Mesodermal cell (in vitro differentiated cells): Measurements from ENCODE around the gene ILF3.
"Not testable (repeated sequence)": the region's sequence is repeated elsewhere in the genome, so short reads cannot be mapped to it uniquely, and the experiment has no call there.

Experiments used
- H3K27ac ChIP-seq: 2 replicates; pipeline ENCODE4 v1.7.0; 2013; ENCODE audit warnings: mild to moderate bottlenecking, low read depth, low read length, moderate library complexity; ENCODE audit not compliant: severe bottlenecking
- H3K36me3 ChIP-seq: 2 replicates; pipeline ENCODE4 v1.7.1; 2013; ENCODE audit warnings: mild to moderate bottlenecking, low read length, moderate library complexity; ENCODE audit not compliant: control insufficient read depth, insufficient read depth
- H3K4me1 ChIP-seq: one replicate; pipeline ENCODE4 v1.7.1; 2013; ENCODE audit warnings: mild to moderate bottlenecking, low read length; ENCODE audit not compliant: insufficient read depth, control insufficient read depth, poor library complexity, severe bottlenecking
- H3K4me3 ChIP-seq: 2 replicates; pipeline ENCODE4 v1.7.0; 2013; ENCODE audit warnings: low read length, control low read depth, mild to moderate bottlenecking; ENCODE audit not compliant: insufficient read depth, poor library complexity, severe bottlenecking; ENCODE audit errors: extremely low read depth
- H3K9me3 ChIP-seq: 2 replicates; pipeline ENCODE4 v1.7.1; 2013; ENCODE audit warnings: mild to moderate bottlenecking, low read length, moderate library complexity; ENCODE audit not compliant: control insufficient read depth
- WGBS, 2 experiments: methylation state at CpG; one replicate each; pipeline ENCODE4 v1.1.5; 2013; ENCODE audit warnings: missing lambda C conversion rate in 2 of 2; ENCODE audit not compliant: insufficient coverage in 2 of 2; 5-methylcytosine and 5-hydroxymethylcytosine counted together

The ILF3 gene

GRCh38 chr19:10675214-10675613, 21.1 kb downstream of the ILF3 start:
- not testable (repeated sequence) for H3K27ac ChIP-seq, H3K4me3 ChIP-seq, H3K9me3 ChIP-seq, H3K4me1 ChIP-seq
- H3K36me3 ChIP-seq = peaks cover 93% of the 10 kb centered on the region
- 83 to 98% methylated on average over 5 to 6 of the region's 8 CpGs for WGBS, 2 experiments

- Histone ChIP-seq H3K9me3 (no peaks in the 10 kb centered on the region), H3K36me3 (peaks cover 93% of the 10 kb centered on the region), H3K27ac (no peak overlapping the region), H3K4me3 (no peak overlapping the region), H3K4me1 (no peaks in the 10 kb centered on the region)
- whole genome bisulfite sequencing, 2 experiments = 97% methylated on average over 10 to 11 of the region's 13 CpGs
Measured at GRCh38 chr19:10677751-10678150, 23.6 kb downstream of the ILF3 start.

GRCh38 chr19:10678813-10679212, 24.7 kb downstream of the ILF3 start:
- Histone ChIP-seq H3K9me3 (no peaks in the 10 kb centered on the region), H3K36me3 (peaks cover 93% of the 10 kb centered on the region), H3K27ac (no peak overlapping the region), H3K4me1 (no peaks in the 10 kb centered on the region), H3K4me3 (no peak overlapping the region)
- 97 to 98% methylated on average over 7 to 12 of the region's 12 CpGs for WGBS, 2 experiments

- no peaks in the 10 kb centered on the region for H3K4me1 ChIP-seq
- WGBS, 2 experiments = 96 to 99% methylated on average over 16 to 18 of the region's 18 CpGs
- H3K36me3 ChIP-seq = peaks cover 93% of the 10 kb centered on the region
Measured at GRCh38 chr19:10679743-10680142, 25.6 kb downstream of the ILF3 start.

GRCh38 chr19:10680545-10681135, 26.5 kb downstream of the ILF3 start:
- Histone ChIP-seq H3K9me3 (no peaks in the 10 kb centered on the region), H3K4me1 (no peaks in the 10 kb centered on the region), H3K4me3 (no peak overlapping the region), H3K36me3 (peaks cover 93% of the 10 kb centered on the region), H3K27ac (no peak overlapping the region)
- WGBS, 2 experiments = 93 to 95% methylated on average over 4 to 7 of the region's 15 CpGs

More at GRCh38 chr19:10679743-10680142, 25.6 kb downstream of the ILF3 start:
- H3K4me3 ChIP-seq = no peak overlapping the region
- H3K27ac ChIP-seq = no peak overlapping the region
- H3K9me3 ChIP-seq = no peaks in the 10 kb centered on the region

DNA sequence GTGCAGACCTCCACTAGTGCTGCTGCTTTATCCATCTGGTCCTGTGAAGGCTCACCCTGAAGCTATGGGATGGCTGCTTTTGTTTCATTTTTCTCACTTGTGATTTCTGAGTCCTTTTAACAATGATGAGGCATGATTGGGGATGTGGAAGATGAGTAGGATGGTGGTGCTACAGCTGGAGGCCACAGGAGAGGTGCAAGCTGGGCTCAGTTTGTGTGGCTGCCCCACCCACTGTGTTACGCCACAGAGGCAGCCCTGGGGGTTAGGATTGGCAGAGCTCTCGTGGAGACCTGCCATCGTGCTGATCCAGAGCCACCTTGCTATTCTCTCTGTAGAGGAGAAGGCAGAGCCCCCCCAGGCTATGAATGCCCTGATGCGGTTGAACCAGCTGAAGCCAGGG, 27.5 kb downstream of the ILF3 start:
- 98 to 100% methylated on average over 4 of the region's 4 CpGs for whole genome bisulfite sequencing, 2 experiments
- no peak overlapping the region for H3K4me3 ChIP-seq
- H3K27ac ChIP-seq = no peak overlapping the region
- H3K36me3 ChIP-seq = peaks cover 99% of the 10 kb centered on the region
- no peaks in the 10 kb centered on the region for H3K4me1 ChIP-seq
- no peaks in the 10 kb centered on the region for H3K9me3 ChIP-seq

GRCh38 chr19:10682397-10683063, 28.4 kb downstream of the ILF3 start:
- Histone ChIP-seq H3K4me3 (no peak overlapping the region), H3K4me1 (no peaks in the 10 kb centered on the region), H3K9me3 (no peaks in the 10 kb centered on the region), H3K27ac (no peak overlapping the region), H3K36me3 (peaks cover 99% of the 10 kb centered on the region)
- 95 to 96% methylated on average over 8 to 12 of the region's 15 CpGs for WGBS, 2 experiments

GRCh38 chr19:10683064-10683426, 28.9 kb downstream of the ILF3 start:
- no peaks in the 10 kb centered on the region for H3K9me3 ChIP-seq
- H3K36me3 ChIP-seq = peaks cover 99% of the 10 kb centered on the region
- H3K4me1 ChIP-seq = no peaks in the 10 kb centered on the region
- no peak overlapping the region for H3K4me3 ChIP-seq
- WGBS, 2 experiments = 87 to 93% methylated on average over 15 of the region's 15 CpGs
- no peak overlapping the region for H3K27ac ChIP-seq

DNA sequence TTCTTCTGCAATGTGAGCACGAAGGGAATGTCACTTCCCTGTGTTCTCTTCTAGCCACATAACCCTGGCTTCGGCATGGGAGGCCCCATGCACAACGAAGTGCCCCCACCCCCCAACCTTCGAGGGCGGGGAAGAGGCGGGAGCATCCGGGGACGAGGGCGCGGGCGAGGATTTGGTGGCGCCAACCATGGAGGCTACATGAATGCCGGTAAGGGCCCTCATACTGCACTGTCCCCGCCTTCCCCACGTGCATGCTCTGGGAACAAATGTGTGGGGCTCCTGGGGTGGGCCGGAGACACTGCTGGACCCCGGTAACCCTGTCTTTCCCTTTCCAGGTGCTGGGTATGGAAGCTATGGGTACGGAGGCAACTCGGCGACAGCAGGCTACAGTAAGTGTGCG, 29.4 kb downstream of the ILF3 start:
- H3K4me1 ChIP-seq = no peaks in the 10 kb centered on the region
- H3K27ac ChIP-seq = no peak overlapping the region
- 92 to 98% methylated on average over 16 to 20 of the region's 21 CpGs for WGBS, 2 experiments
- H3K9me3 ChIP-seq = no peaks in the 10 kb centered on the region
- peaks cover 99% of the 10 kb centered on the region for H3K36me3 ChIP-seq
- H3K4me3 ChIP-seq = no peak overlapping the region

DNA sequence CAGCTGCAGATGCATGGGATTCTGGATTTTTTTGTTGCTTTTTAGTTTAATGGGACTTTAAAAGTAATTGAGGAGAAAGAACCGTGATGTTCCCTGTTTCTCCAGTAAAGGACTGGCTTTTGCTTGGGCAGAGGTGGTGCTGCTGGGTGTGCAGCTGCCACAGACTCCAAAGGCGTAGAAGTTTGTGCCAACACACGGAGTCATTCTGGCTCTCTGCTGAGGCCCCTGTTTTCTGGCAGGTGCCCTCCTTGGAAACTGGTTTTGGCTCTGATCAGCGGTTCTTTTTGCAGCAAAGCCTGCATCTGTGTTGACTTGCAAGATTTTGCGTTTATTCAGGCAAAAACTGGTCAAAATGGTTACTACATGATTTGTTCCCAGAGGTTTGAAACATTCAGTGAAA, 31.1 kb downstream of the ILF3 start:
- H3K4me1 ChIP-seq = no peaks in the 10 kb centered on the region
- H3K4me3 ChIP-seq = no peak overlapping the region
- peaks cover 97% of the 10 kb centered on the region for H3K36me3 ChIP-seq
- no peaks in the 10 kb centered on the region for H3K9me3 ChIP-seq
- WGBS, 2 experiments = 97 to 99% methylated on average over 5 of the region's 5 CpGs
- H3K27ac ChIP-seq = no peak overlapping the region

- Histone ChIP-seq H3K4me3 (no peak overlapping the region), H3K27ac (no peak overlapping the region), H3K4me1 (no peaks in the 10 kb centered on the region), H3K9me3 (no peaks in the 10 kb centered on the region), H3K36me3 (peaks cover 97% of the 10 kb centered on the region)
- 98% methylated on average over 8 to 9 of the region's 10 CpGs for WGBS, 2 experiments
Measured at GRCh38 chr19:10686193-10686592, 32.0 kb downstream of the ILF3 start.
